Inflammatory macrophage treated with lipopolysaccharide for 1 hour (primary cell): ENCODE results near the gene CRYZL1.
A peak's percentile ranks its signal among the peaks of the same experiment; 100 is the strongest.
"Not testable (repeated sequence)": the region's sequence is repeated elsewhere in the genome, so short reads cannot be mapped to it uniquely, and the experiment has no call there.

Source experiments
- DNase-seq, 2 donors: peaks; one replicate each; pipeline ENCODE4 v3.0.0-alpha.2; 2020 to 2022

The CRYZL1 gene

DNA sequence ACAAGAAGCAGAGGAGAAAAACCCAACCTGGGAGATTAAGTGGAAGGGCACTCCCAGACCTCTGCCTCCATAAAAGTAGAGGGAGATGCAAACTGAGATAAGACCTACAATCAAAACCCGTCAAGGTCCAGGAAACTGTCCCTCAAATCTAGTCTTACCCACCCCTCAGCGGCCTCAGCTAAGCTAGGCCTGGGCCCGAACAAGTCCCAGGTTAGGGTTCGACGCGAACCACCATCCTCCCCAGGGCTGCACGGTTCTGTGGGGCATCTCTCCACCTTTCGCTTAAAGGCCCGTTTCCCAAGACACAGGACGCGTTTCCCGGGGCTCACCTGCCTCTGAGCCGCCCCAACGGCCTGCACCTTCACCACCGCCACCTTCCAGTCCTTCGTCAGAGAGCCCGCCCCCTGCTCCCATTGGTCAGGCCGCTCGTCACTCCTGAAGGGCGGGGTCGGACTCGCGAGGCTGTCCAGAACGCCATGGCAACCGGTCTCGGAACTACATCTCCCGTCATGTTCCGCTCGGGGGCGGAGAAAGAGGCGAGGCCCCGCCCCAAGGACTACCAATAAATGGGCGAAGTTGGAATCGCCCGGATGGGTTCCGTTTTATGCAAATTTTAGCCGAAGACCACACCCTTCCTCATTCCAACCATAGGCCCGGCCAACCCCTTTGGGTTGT is at the start of gene CRYZL1:
TSS of gene CRYZL1 (minus strand) at position 390 of the 675 bp plus-strand sequence. CDS start 10,190 bp downstream, outside the sequence.
- peak; percentile 100 for DNase-seq

DNA sequence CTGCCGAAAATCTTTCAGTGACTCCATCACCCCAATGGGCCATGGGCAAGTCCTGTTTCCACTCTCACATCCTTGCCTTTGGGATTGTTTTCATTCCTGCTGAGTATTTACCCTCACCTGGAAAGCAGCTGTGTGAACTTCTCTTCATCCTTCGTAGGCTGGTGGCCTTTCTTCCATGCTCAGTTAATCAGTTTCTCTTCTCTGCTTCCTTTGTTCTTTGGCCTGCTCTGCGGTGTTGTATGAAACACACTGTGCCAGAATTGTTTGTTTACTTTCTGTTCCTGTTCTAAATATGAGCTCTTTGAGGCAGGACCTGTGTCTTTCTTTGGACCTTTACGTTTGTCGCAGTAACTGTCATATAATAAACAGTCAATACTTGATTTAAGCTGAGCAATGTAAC is 49.3 kb upstream of the CRYZL1 start:
- DNase-seq = no peak

DNA sequence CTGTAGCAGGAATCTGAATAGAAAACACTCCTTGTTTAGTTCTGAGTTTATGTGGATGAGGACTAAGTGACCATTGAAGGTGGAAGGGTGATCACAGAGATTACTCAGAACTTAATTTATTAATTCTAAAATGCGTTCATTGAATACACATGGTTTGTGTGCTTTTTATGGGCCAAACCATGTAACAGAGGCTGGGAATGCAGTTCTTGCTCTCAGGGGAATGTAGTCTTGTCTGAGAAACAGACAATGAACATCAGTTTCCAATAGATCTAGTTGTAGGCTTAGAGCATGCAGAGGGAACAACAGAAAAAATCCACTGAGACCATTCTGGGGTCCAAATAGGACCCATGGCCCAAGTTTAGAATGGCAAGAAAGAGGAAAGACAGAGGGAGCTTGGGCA is 46.8 kb upstream of the CRYZL1 start:
- DNase-seq = no peak

DNA sequence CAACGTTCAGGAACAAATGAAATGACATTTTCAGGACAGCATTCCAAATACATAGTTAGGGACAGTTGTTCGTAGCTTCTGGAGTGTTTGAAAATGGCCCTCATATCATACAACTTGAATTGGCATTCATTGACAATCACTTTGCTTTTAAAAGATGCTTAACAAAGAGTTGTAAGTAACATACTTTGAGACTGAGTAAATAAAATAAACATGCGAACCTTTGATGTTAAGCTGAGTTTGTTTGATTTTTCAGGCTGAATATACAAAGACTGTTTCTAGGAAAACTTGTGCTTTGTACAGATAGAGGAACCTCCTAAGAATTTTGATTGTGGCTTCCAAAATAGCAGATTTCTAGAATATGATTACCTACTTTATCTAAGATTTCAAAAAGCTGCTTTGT is 46.1 kb upstream of the CRYZL1 start:
- DNase-seq = no peak

DNA sequence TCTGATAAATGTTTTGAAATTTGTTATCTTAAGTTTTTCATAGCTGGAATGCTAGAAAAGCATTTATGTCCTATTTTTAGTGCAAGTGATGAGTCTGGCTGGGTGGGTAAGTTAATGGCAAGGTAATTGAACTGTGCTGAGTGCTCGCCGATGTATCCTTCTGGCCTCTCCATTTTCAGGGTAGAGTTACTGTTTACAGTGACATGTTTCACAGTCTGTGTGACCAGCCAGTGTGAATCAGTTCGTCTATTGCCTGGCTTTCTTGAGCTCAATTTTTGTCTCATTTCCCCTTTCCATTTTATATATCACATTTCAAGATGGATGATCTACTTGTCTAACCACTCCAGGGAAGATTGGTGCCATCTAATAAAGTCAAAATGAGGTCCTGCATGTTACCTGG is 44.8 kb upstream of the CRYZL1 start:
- no peak for DNase-seq

DNA sequence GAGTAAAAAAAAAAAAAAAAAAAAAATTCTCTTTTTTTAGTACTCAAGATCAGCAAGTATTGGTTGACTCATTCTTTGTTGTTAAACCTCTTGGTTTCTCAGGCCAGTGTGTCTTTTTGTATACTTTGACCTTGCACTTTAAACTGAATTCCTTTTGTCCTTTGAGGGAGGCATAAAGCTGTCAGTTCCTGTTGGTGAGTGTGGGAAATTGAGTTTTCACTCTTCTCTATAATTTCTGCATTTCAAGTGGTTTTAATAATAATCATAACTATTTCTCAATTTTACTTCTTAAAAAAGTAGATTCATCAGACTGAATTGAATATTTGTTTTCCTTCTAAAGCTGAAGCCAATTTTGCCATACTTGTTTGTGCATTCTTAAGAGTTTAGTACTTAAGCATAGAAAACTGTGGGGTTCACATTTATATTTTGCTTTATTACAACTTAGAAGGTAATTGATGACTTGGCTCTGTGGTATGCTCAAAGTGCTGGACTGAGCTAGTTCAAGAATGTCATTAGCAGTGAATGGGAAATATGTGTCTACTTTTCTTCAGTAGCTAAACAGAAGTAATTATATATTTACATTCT is 44.2 kb upstream of the CRYZL1 start:
- DNase-seq = peak in 1 of 2 donors; percentile 12

DNA sequence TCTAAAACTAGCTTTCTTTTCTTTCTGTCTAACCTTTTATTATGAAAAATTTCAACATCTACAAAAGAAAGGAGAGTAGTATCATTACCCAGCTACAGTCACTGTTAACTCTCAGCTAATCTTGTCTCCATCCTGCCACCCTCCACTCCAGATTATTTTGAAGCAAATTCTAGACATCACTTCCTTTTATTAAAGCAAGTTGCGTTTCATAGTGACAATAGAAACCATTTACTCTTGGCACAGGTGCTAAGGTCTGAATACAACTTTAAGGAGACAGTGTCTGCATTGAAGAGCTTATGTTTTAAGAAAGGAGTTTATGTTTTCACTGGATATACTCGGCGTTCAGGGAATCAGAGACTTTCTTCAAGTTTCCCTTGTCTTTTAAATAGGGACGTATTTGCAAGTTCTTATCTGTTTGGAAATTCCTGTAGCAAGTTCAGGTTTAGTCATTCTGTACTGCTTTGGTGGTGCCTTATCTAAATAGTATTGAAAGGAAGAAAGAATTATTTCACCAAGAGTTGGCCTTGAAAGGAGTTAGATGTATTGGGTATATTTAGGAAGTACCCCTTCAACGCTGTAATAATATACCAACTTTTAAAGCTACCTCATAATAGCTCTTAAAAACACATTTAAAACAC is 43.5 kb upstream of the CRYZL1 start:
- DNase-seq = no peak

DNA sequence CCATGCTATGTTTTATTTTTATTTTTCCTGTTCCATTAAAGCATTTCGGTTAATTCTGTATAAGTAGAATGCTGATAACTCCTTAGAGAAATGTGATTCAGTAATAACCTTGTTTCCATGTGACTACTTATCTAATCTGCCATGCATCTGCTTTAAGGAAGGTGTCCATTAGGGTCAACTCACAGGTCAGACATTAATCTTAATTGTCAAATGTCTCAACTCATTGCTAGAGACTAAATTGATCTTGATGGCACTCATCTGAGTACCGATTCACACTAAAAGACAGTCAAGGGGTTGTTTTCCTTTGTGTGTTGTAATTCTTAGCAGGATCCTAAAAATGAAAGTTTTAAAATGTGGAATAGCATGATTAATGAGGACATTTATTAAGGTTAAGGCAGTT is 42.5 kb upstream of the CRYZL1 start:
- no peak for DNase-seq

DNA sequence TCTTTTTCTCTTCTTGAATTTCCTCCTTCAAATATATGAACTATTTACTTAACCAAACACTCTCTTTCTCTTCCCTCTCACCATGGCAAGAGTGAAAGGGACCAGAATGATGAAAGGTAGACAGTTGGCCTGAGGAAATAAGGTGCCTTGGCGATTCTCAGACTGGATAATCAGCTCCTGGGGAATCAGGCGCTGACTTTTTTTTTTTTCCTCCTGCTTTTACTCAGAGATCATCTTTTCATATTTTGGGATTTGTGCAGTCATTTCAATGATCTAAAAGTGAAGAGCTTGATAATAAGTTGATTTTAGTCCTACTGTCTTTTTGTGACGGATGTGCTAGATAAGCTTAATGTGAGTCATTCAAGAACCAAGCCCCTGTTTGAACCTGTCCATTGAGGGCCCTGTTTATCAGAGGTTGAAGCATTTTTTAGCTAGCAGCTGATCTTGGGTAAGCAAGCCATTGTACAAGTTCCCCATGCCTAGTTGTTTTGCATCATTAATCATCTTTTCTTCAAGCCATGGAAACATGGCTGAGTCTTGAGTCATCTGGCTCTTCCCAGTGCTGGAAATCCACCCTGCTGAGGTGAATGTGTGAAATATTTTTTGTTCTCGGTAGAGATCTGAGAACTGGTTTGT is 41.6 kb upstream of the CRYZL1 start:
- DNase-seq = peak; percentile 36 to 45

DNA sequence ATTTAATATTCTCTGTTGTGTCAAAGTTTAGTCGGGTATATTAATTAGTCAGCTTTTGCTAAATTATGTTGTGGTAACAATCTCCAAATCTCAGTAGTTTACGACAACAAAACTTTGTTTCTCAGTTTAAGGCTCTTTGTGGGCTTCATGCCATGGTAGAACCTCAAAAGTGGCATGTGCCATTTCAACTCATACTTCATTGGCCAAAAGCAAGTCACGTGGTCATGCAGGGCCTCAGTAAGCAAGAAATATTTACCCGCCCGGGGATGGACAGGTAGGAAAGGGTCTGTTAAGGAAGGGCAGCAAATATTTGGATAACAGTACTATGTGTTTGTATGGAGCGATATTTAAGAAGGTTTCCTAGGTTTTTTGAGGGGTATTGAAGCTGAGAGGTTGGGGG is 39.3 kb upstream of the CRYZL1 start:
- DNase-seq = no peak

DNA sequence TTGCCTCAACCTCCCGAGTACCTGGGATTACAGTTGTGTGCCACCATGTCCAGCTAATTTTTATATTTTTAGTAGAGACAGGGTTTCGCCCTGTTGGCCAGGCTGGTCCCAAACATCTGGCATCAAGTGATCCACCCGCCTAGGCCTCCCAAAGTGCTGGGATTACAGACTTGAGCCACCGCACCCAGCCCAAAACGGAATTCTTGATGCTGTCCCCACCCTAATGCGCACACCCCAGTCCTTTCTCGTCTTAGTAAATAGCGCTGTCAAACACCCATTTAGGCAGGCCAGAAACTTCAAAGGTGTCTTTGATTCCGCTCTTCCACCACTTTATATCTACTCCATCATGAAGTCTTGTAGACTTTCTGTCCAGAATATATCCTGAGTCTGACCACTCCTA is 35.9 kb upstream of the CRYZL1 start:
- DNase-seq = no peak

DNA sequence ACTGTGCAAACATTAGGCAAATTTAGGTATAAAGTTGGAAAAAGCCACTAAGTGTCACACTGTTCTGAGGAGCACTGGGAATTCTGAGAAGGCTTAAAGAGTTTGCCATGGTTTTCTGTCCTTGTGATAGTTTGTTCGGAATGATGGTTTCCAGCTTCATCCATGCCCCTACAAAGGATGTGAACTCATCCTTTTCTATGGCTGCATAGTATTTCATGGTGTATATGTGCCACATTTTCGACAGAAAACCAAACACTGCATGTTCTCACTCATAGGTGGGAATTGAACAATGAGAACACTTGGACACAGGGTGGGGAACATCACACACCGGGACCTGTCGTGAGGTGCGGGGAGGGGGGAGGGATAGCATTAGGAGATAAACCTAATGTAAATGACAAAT is 35.1 kb upstream of the CRYZL1 start:
- not testable (repeated sequence) for DNase-seq

DNA sequence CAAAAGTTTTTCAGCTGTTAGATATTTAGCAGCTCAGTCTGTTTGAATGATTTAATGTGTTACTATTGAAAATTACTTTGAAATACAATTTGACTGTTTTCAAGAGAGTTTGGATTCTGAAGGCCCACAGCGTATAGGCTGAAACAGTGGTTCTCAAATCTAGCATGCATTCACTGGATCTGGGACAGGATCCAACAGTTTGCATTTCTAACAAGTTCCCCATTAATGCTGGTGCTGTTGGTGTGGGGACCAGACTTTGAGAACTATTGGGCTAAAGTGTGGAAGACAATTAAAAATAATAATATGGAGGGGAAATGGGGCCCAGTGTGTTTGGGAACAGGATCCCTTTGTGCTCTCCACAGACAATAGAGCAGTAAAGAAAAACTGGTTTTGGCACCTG is 32.7 kb upstream of the CRYZL1 start:
- DNase-seq = no peak

DNA sequence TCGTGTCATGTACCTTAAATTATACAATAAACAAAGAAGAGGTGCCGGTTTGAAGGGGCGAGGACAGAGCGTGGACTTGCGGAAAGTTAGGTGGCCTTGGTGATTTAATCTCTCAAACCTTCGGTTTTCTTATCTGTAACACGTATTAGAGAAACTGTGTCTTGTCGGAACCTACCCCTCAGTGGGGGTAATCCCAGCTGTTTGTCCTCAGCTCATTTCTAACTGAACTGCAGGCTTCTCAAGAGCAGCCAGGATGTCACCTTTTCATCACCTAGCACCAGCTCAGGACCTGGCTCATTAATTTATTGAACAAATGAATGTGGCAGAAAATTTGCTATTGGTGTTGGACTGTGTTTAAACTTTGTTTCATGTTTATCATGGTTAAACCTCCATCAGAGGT is 31.9 kb upstream of the CRYZL1 start:
- no peak for DNase-seq

DNA sequence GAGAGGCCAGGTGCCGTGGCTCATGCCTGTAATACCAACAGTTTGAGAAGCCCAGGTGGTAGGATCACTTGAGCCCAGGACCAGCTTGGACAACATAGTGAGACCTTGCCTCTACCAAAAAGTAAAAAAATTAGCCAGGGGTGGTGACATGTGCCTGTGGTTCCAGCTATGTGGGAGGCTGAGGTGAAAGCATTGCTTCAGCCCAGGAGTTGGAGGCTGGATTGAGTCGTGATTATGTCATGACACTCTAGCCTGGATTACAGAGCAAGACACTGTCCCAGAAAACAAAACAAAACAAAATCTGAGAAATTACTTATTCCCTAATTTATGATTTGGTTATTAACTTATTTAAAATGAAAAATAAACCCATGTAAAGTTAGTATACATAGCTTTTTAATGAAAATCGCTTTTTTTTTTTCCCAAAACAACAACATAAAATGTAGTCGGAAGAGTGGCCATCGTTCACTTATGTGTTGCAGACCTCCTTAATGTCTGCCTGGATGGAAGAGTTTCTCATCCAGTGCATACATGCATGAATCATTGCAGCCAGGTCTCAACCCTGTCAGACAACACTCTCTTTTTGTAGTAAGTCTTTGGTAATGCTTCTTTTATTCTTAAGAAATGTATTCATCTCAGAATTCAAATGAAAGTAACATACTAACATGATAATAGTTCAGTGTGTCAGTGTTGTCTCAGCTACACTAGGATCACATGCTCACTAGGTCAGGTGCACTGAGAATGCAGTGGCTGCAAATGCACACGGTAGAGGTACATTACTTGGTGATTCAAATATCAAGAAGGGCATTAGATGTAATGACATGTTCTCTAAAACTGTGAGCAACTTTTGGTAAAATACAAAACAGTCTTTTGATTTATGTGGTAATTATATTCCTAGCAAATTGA is 28.8 kb upstream of the CRYZL1 start:
- DNase-seq = peak in 1 of 2 donors; percentile 26

DNA sequence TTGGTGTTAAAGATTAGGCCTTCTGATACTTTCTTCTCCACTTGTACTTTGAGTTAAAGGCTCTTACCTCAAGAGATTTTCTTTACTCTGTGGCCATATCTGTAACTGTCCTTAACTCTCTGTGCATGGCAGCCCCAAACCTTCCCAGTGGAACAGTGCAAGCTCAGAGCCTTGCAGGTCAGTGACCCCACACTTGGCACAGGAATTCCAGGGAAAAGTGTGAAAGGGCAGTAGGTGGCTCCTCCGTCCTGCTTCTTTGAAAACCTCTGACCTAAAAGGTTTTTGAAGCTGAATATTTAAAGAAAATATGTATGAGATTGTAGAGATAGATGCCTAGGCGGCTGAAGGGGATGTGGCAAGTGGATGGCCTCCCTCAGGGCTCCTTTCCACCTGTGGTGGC is 27.1 kb upstream of the CRYZL1 start:
- no peak for DNase-seq

DNA sequence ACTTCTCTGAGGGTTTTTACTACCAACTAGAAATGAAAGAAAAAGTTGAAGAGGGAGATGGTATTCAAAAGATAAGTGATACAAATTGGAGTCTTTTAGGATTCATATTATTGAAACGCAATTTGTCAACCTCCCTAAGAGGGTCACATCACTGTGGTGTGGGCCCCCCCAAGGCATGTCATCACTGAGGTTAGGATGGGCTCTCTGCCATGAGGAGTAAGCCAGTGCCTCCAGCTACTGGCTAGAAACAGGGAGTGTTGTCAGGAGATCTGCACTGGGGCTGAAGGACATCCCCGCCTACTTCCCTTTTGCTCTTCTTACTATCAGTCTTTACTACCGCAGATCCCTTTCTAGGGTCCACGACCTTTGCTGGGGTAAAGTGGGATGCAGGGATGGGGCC is 26.6 kb upstream of the CRYZL1 start:
- no peak for DNase-seq

DNA sequence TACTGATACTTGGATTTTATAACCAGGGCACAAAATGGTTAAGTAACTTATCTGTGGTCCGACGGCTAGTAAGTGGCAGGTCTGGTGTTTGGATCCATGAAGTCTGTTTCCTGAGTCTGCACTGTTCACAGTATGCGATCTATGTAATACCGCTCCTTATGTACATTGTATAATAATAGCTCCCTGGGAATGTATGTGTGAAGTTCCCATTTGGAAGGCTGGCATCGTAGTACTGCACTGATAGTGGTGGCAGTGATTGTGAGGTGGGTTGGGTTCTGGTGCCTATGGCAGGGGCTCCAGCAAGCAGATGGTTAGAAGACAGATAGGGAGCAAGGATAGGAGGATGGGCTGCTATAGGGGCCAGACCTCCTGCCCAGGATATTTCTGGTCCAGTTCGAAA is 26.1 kb upstream of the CRYZL1 start:
- DNase-seq = no peak

DNA sequence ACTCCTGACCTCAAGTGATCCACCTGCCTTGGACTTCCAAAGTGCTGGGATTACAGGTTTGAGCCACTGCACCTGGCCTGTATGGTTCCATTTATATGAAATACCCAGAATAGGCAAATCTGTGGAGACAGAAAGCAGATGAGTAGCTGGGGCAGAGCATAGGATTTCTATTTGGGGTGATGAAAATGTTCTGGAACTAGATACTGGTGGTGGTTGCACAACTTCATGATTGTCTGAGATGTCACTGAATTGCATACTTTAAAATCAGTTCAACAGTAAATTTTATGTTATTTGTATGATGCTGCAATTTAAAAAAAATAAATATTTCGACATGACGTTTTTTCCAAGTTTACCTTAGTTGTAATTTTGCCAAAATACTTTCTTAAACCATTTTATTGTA is 24.6 kb upstream of the CRYZL1 start:
- peak in 1 of 2 donors; percentile 28 for DNase-seq

DNA sequence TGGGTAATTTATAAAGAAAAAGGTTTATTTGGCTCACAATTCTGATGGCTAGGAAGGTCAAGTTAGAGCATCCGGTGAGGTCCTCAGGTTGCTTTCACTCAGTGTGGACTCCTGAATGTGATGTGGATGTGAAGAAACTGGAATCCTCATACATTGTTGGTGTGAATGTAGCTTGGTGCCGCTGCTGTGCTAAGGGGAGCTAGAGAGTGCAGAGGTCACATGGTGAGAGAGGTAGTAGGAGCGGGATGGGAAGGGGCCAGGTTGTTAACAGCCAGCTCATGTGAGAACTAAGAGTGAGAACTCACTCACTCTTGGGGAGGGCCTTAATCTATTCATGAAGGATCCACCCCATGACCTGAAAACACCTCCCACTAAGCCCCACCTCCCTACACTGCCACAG is 22.6 kb upstream of the CRYZL1 start:
- no peak for DNase-seq

DNA sequence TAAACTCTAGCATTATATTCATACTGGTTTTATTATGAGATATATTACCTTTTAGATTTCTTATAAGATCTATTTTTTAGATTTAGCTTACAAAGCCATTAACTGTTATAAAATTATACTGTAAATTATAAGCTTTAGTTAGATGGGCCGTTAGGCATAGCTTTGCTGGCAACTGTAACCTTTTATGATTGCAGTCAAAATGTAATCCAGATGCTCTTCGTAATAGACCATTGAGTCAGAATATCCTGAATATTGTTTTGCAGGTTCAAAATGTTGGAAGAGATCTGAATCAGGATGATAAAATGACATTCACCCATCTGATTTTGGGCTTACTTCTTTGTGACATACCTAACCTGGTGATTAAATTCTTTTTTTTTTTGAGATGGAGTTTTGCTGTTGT is 21.7 kb upstream of the CRYZL1 start:
- DNase-seq = no peak

DNA sequence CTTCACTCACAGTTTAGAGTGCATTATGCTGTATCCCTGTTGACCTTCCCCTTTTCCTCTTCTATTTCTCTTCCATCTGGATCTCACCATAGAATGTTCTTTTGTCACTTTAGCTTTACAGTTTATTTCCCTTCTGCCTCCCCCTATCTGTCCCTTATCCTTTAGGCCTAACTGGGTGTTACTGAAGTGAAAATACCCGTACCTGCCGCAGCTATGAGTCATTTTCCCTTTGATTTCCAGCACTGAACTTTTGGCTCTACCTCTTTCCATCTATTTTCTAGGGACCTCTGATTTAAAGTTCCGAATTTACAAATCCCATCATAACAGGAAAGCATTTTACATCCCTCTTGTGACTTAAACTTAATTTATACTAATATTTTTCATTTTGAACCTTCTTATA is 20.5 kb upstream of the CRYZL1 start:
- DNase-seq = no peak

DNA sequence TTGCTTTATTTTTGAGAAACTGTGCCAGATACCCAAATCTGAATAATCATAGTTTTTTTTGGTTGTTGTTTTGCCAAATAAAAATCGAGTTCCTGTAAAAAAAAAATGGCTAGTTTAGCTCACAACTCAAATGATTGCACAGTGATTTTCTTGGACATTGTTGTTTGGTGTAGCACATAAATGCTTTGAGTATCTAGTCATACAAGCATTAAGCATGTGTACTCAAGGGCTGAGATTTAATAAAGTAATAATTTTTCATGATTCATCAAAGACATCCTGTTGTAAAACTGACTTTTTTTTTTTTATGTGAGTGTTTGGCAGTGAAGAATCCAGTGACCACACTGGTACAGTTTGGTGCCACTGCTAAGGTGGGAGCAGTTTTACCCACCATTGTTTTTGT is 19.6 kb upstream of the CRYZL1 start:
- DNase-seq = no peak
